D721Med (cell line): ENCODE data around the gene LARP4B.

Experiments used
- DNase-seq: peaks from one replicate; pipeline ENCODE4 v3.0.0; 2011; ENCODE audit warnings: low spot score; ENCODE audit not compliant: insufficient read length
- FAIRE-seq: peaks from 2 replicates; lab custom pipeline; 2011; peaks lifted over from hg19 to GRCh38; lab: Jason Lieb, UNC
- CTCF ChIP-seq: IDR thresholded peaks from 2 replicates; pipeline ENCODE4 v1.5.1; 2012; ENCODE audit warnings: mild to moderate bottlenecking, control low read depth; ENCODE audit not compliant: insufficient read depth; ENCODE audit errors: missing control alignments

Gene LARP4B

GRCh38 chr10:811379-812175, 119.9 kb downstream of the LARP4B start:
- no peak for TF ChIP-seq CTCF
- DNase-seq: no peak
- no peak for FAIRE-seq

GRCh38 chr10:810351-810846, 121.1 kb downstream of the LARP4B start:
- DNase-seq (no peak), FAIRE-seq (no peak)
- TF ChIP-seq CTCF: peak; percentile 55

- no peak for FAIRE-seq
- DNase-seq: no peak
- TF ChIP-seq CTCF: no peak
Measured at GRCh38 chr10:809671-810350, 121.7 kb downstream of the LARP4B start.

GRCh38 chr10:807958-808353, 123.5 kb downstream of the LARP4B start:
- TF ChIP-seq CTCF: no peak
- DNase-seq (no peak), FAIRE-seq (no peak)

GRCh38 chr10:807163-807957, 124.1 kb downstream of the LARP4B start:
- no peak for FAIRE-seq
- no peak for TF ChIP-seq CTCF
- no peak for DNase-seq

GRCh38 chr10:806451-807162, 124.9 kb downstream of the LARP4B start:
- no peak for FAIRE-seq
- no peak for DNase-seq
- no peak for TF ChIP-seq CTCF
